ENCODE results near the gene EDAR. TPM values are rescaled to one million over a fixed set of nuclear protein-coding genes. Genes with fewer than 3 reads are reported as not detected.

The EDAR gene
- total and polyA plus RNA-seq, 10 of the 15 experiments (the other 5 are each of a cell fraction or from before 2014, with no cell fraction given): 0.04 TPM; not detected in 9

DNA sequence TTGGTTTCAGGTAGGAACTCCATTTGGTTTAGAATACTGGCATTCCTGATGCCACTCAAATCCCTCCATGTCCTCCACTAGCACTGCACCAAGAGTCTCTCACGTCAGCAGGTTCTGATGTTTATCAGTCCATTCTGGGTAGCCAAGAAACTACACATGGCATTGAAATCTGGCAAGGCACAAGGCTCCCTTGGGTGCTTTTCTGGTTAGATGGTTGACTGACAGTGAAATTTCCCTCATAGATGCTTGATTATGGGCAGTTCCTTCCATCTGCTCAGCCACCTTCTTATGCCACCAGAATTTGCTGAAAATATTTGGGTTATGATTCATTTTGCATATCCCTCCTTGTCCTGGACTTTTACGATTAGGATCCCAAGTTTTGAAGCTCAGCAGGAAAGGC lies 32.6 kb downstream of the EDAR start:
- Histone ChIP-seq H3K9me3 (replicated peaks; ENCODE audit: control insufficient read depth, insufficient read depth, low read length) (0 out of 3 replicates have a peak, but pooled peaks cover 2% of the 10 kb centered on the region), H3K36me3 (ENCODE audit: control insufficient read depth in 2 of 2, insufficient read depth in 2 of 2, low read length in 1 of 2) (no peaks in the 10 kb centered on the region), H3K4me2 (ENCODE audit: control insufficient read depth, insufficient read depth) (no peak overlapping the region), H3K27me3 (replicated peaks in 1 of 2; ENCODE audit: control insufficient read depth in 2 of 2, insufficient read depth in 2 of 2, low read length in 1 of 2) (peaks cover 0 to 3% of the 10 kb centered on the region in 2 experiments; a peak in 3 of 4 replicates), H4K20me1 (ENCODE audit: control insufficient read depth, insufficient read depth) (no peaks in the 10 kb centered on the region), H3K4me1 (ENCODE audit: control insufficient read depth, insufficient read depth, low read length) (no peaks in the 10 kb centered on the region), H3K27ac (ENCODE audit: control insufficient read depth, insufficient read depth) (no peak overlapping the region), H2AFZ (ENCODE audit: control insufficient read depth, low read depth, low read length) (no peak overlapping the region), H3K79me2 (ENCODE audit: control insufficient read depth, insufficient read depth, low read length) (no peaks in the 10 kb centered on the region), H3K9ac (ENCODE audit: control insufficient read depth, insufficient read depth, low read length) (no peak overlapping the region), H3K4me3 (no peak overlapping the region)
- FAIRE-seq (no peak), DNase-seq (ENCODE audit: low read depth, low spot score) (no peak), ATAC-seq (no peak)
- intact Hi-C loops (cut with micrococcal nuclease; ENCODE audit: unreplicated experiment) (no loop called here), in situ Hi-C loops (cut with MboI) (no loop called here)
- WGBS (ENCODE audit: insufficient coverage, insufficient replicate concordance, low lambda C conversion rate, missing lambda C conversion rate): 44% methylated on average over 2 of the region's 2 CpGs
- RAD21 ChIA-PET (ENCODE audit: unreplicated experiment): no interaction called here
- no TSS peak for BruUV-seq (replicated peaks)
- CTCF ChIA-PET: no interaction called here
- POLR2A ChIA-PET: no interaction called here
- SMC1A ChIA-PET (ENCODE audit: uncharacterized antibody, unreplicated experiment): no interaction called here
- TF ChIP-seq CBX5 (IDR thresholded peaks at IDR 0.05; ENCODE audit: low read depth) (no peak), NR2C2 (IDR thresholded peaks at IDR 0.05; ENCODE audit: borderline replicate concordance, control insufficient read depth, insufficient read length, low read depth) (no peak), NFYB (IDR thresholded peaks at IDR 0.05; ENCODE audit: insufficient read depth, low read depth, low read length) (no peak), ZNF274 (IDR thresholded peaks at IDR 0.05; ENCODE audit: insufficient read depth, insufficient read length) (no peak), RAD21 (IDR thresholded peaks at IDR 0.05; ENCODE audit: insufficient read depth, low read depth, low read length) (no peak), PAX5 (IDR thresholded peaks at IDR 0.05; ENCODE audit: borderline replicate concordance, low read depth, low read length) (no peak), MTA2 (IDR thresholded peaks at IDR 0.05; ENCODE audit: low read depth) (no peak), HDGF (IDR thresholded peaks at IDR 0.05) (no peak), FOS (IDR thresholded peaks at IDR 0.05; ENCODE audit: borderline replicate concordance, extremely low read depth, insufficient read length) (no peak), RUNX3 (IDR thresholded peaks at IDR 0.05; ENCODE audit: low read length) (no peak), IRF4 (IDR thresholded peaks at IDR 0.05; ENCODE audit: low read depth, low read length) (no peak), MYB (IDR thresholded peaks at IDR 0.05; ENCODE audit: borderline replicate concordance, low read depth, low read length) (no peak)
- TF ChIP-seq, protein P1, sequence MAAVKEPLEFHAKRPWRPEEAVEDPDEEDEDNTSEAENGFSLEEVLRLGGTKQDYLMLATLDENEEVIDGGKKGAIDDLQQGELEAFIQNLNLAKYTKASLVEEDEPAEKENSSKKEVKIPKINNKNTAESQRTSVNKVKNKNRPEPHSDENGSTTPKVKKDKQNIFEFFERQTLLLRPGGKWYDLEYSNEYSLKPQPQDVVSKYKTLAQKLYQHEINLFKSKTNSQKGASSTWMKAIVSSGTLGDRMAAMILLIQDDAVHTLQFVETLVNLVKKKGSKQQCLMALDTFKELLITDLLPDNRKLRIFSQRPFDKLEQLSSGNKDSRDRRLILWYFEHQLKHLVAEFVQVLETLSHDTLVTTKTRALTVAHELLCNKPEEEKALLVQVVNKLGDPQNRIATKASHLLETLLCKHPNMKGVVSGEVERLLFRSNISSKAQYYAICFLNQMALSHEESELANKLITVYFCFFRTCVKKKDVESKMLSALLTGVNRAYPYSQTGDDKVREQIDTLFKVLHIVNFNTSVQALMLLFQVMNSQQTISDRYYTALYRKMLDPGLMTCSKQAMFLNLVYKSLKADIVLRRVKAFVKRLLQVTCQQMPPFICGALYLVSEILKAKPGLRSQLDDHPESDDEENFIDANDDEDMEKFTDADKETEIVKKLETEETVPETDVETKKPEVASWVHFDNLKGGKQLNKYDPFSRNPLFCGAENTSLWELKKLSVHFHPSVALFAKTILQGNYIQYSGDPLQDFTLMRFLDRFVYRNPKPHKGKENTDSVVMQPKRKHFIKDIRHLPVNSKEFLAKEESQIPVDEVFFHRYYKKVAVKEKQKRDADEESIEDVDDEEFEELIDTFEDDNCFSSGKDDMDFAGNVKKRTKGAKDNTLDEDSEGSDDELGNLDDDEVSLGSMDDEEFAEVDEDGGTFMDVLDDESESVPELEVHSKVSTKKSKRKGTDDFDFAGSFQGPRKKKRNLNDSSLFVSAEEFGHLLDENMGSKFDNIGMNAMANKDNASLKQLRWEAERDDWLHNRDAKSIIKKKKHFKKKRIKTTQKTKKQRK (IDR thresholded peaks at IDR 0.05; ENCODE audit: low read depth, low read length): no peak
- TF ChIP-seq, protein P2, sequence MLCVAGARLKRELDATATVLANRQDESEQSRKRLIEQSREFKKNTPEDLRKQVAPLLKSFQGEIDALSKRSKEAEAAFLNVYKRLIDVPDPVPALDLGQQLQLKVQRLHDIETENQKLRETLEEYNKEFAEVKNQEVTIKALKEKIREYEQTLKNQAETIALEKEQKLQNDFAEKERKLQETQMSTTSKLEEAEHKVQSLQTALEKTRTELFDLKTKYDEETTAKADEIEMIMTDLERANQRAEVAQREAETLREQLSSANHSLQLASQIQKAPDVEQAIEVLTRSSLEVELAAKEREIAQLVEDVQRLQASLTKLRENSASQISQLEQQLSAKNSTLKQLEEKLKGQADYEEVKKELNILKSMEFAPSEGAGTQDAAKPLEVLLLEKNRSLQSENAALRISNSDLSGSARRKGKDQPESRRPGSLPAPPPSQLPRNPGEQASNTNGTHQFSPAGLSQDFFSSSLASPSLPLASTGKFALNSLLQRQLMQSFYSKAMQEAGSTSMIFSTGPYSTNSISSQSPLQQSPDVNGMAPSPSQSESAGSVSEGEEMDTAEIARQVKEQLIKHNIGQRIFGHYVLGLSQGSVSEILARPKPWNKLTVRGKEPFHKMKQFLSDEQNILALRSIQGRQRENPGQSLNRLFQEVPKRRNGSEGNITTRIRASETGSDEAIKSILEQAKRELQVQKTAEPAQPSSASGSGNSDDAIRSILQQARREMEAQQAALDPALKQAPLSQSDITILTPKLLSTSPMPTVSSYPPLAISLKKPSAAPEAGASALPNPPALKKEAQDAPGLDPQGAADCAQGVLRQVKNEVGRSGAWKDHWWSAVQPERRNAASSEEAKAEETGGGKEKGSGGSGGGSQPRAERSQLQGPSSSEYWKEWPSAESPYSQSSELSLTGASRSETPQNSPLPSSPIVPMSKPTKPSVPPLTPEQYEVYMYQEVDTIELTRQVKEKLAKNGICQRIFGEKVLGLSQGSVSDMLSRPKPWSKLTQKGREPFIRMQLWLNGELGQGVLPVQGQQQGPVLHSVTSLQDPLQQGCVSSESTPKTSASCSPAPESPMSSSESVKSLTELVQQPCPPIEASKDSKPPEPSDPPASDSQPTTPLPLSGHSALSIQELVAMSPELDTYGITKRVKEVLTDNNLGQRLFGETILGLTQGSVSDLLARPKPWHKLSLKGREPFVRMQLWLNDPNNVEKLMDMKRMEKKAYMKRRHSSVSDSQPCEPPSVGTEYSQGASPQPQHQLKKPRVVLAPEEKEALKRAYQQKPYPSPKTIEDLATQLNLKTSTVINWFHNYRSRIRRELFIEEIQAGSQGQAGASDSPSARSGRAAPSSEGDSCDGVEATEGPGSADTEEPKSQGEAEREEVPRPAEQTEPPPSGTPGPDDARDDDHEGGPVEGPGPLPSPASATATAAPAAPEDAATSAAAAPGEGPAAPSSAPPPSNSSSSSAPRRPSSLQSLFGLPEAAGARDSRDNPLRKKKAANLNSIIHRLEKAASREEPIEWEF (IDR thresholded peaks at IDR 0.05; ENCODE audit: insufficient replicate concordance, low read depth, low read length): no peak
- TF ChIP-seq, protein P3, sequence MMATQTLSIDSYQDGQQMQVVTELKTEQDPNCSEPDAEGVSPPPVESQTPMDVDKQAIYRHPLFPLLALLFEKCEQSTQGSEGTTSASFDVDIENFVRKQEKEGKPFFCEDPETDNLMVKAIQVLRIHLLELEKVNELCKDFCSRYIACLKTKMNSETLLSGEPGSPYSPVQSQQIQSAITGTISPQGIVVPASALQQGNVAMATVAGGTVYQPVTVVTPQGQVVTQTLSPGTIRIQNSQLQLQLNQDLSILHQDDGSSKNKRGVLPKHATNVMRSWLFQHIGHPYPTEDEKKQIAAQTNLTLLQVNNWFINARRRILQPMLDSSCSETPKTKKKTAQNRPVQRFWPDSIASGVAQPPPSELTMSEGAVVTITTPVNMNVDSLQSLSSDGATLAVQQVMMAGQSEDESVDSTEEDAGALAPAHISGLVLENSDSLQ (IDR thresholded peaks at IDR 0.05): no peak
